HepG2 (cell line): ENCODE results near the gene TMEM178A. TPM values are rescaled to one million over a fixed set of nuclear protein-coding genes. Genes with fewer than 3 reads are reported as not detected.

Experiments
- ATAC-seq: fragments of 200-7000 bp; cut with Tn5 transposase; 3 replicates; pipeline ENCODE4 v1.9.1; 2020; ENCODE audit warnings: mild to moderate bottlenecking, moderate library complexity
- BruUV-seq: library from RNA; stranded (reverse); fragments of 400-500 nt; replicated peaks from 2 replicates; lab custom pipeline; 2021; lab: Mats Ljungman, UMichigan
- CTCF ChIA-PET: fragments of 300-600 bp; formaldehyde crosslinking; extraction: SDS; loops from one replicate; lab custom pipeline; 2021; ENCODE audit warnings: low total read pairs, inconsistent platforms, low intra/inter-chr PET ratio; lab: Yijun Ruan, JAX
- POLR2A ChIA-PET: fragments of 350-600 bp; sonication (Branson Sonifier 250); formaldehyde crosslinking; loops from one replicate; lab custom pipeline; 2020; ENCODE audit warnings: antibody characterized with exemption, inconsistent platforms; lab: Yijun Ruan, JAX
- DNase-seq: peaks from one replicate; pipeline ENCODE4 v3.0.0-alpha.2; 2015; ENCODE audit warnings: low spot score
- FAIRE-seq: peaks from 3 replicates; lab custom pipeline; 2011; peaks lifted over from hg19 to GRCh38; lab: Jason Lieb, UNC
- H2AFZ ChIP-seq: one replicate; pipeline ENCODE4 v1.6.1; 2011; ENCODE audit warnings: low read length, inconsistent platforms
- H3K27ac ChIP-seq: fragments of 300-600 bp; 3 replicates; pipeline ENCODE4 v1.8.0; 2011; ENCODE audit warnings: mixed run types, mild to moderate bottlenecking, mixed read lengths, low read length, inconsistent platforms; ENCODE audit not compliant: insufficient read depth; ENCODE audit errors: extremely low read length
- H3K27me3 ChIP-seq, 2 experiments: fragments of 200-600 bp in 1 of 2; 2 replicates in 1 of 2; 3 replicates in 1 of 2; pipeline versions ENCODE4 v1.6.0 to v1.8.0; 2011; ENCODE audit warnings: low read length in 2 of 2, mild to moderate bottlenecking in 2 of 2, moderate library complexity in 2 of 2, inconsistent platforms in 1 of 2; ENCODE audit not compliant: insufficient read depth in 2 of 2, control insufficient read depth in 1 of 2
- H3K36me3 ChIP-seq, 2 experiments: fragments of 200-600 bp in 1 of 2; replicated peaks in 1 of 2; 2 replicates in 1 of 2; 3 replicates in 1 of 2; pipeline versions ENCODE4 v1.5.1 to v1.8.0; 2011; ENCODE audit warnings: low read length in 2 of 2, inconsistent platforms in 1 of 2; ENCODE audit not compliant: insufficient read depth in 2 of 2, control insufficient read depth in 1 of 2
- H3K4me1 ChIP-seq: 2 replicates; pipeline ENCODE4 v1.5.1; 2012; ENCODE audit warnings: low read length, inconsistent platforms; ENCODE audit not compliant: insufficient read depth
- H3K4me2 ChIP-seq: 2 replicates; pipeline ENCODE4 v1.6.0; 2011; ENCODE audit warnings: low read depth, low read length, inconsistent platforms
- H3K4me3 ChIP-seq, 3 experiments: fragments of 200-600 bp in 1 of 3; sonication (generic), shearing (Covaris generic) in 1 of 3; replicated peaks in 1 of 3; 2 replicates each; pipeline ENCODE4 v1.5.1; 2011 to 2016; ENCODE audit warnings: low read length in 3 of 3, inconsistent platforms in 2 of 3, low read depth in 2 of 3, mild to moderate bottlenecking in 2 of 3, control low read depth in 1 of 3, mixed read lengths in 1 of 3; ENCODE audit not compliant: insufficient read depth in 1 of 3
- H3K79me2 ChIP-seq: one replicate; pipeline ENCODE4 v1.6.1; 2011; ENCODE audit warnings: low read length, inconsistent platforms; ENCODE audit not compliant: insufficient read depth
- H3K9ac ChIP-seq: 2 replicates; pipeline ENCODE4 v1.6.0; 2011; ENCODE audit warnings: mild to moderate bottlenecking, low read depth, low read length, inconsistent platforms; ENCODE audit not compliant: insufficient read depth
- H3K9me3 ChIP-seq: 2 replicates; pipeline ENCODE4 v1.5.1; 2012; ENCODE audit warnings: mild to moderate bottlenecking, low read length
- H4K20me1 ChIP-seq: 2 replicates; pipeline ENCODE4 v1.6.0; 2011; ENCODE audit warnings: inconsistent platforms, mild to moderate bottlenecking, low read length, moderate library complexity; ENCODE audit not compliant: insufficient read depth
- DRAP1 ChIP-seq: IDR thresholded peaks from 2 replicates; pipeline ENCODE4 v1.6.1; 2016; ENCODE audit warnings: missing genetic modification reagents, missing compliant biosample characterization
- GABPB1 ChIP-seq: IDR thresholded peaks from 2 replicates; pipeline ENCODE4 v1.6.1; 2016; ENCODE audit warnings: mild to moderate bottlenecking, missing genetic modification reagents, moderate library complexity, missing compliant biosample characterization
- GPN1 ChIP-seq: sonication (generic); formaldehyde crosslinking; IDR thresholded peaks from 2 replicates; pipeline ENCODE4 v1.5.1; 2020; ENCODE audit warnings: missing genetic modification reagents, borderline replicate concordance
- HNRNPLL ChIP-seq: fragments of 200-400 bp; formaldehyde crosslinking; IDR thresholded peaks from 2 replicates; pipeline ENCODE4 v1.6.1; 2017; ENCODE audit warnings: mild to moderate bottlenecking, low read depth, low read length; ENCODE audit not compliant: poor library complexity, severe bottlenecking
- NFRKB ChIP-seq: fragments of 450-650 bp; IDR thresholded peaks from 2 replicates; pipeline ENCODE4 v1.6.1; 2017
- POLR2AphosphoS2 ChIP-seq: IDR thresholded peaks from 2 replicates; pipeline ENCODE4 v1.6.1; 2011; ENCODE audit warnings: low read depth, low read length, improper control_type of control experiment
- RBM22 ChIP-seq: fragments of 200-400 bp; formaldehyde crosslinking; optimal IDR thresholded peaks from 2 replicates; pipeline ENCODE3; 2017; ENCODE audit warnings: mild to moderate bottlenecking, low read length, moderate library complexity
- YY1 ChIP-seq: IDR thresholded peaks from 2 replicates; pipeline ENCODE4 v1.6.1; 2011; ENCODE audit warnings: low read length, low read depth, moderate library complexity, mild to moderate bottlenecking; ENCODE audit not compliant: insufficient read depth, insufficient replicate concordance
- ZNF446 ChIP-seq: sonication (generic); formaldehyde crosslinking; IDR thresholded peaks from 2 replicates; pipeline ENCODE4 v1.5.0; 2020; ENCODE audit warnings: mild to moderate bottlenecking, missing genetic modification reagents
- ZNF460 ChIP-seq: sonication (generic); formaldehyde crosslinking; IDR thresholded peaks from 2 replicates; pipeline ENCODE4 v1.5.1; 2020; ENCODE audit warnings: missing genetic modification reagents, mild to moderate bottlenecking, borderline replicate concordance
- ZNF564 ChIP-seq: sonication (generic); formaldehyde crosslinking; IDR thresholded peaks from 2 replicates; pipeline ENCODE4 v1.8.1; 2023; ENCODE audit warnings: mild to moderate bottlenecking, missing genetic modification reagents
- ZNF781 ChIP-seq: sonication (generic); formaldehyde crosslinking; IDR thresholded peaks from 2 replicates; pipeline ENCODE4 v1.5.1; 2020; ENCODE audit warnings: borderline replicate concordance, mild to moderate bottlenecking, missing genetic modification reagents; ENCODE audit errors: not compliant biosample characterization
- WGBS: methylation state at CpG from one replicate; pipeline ENCODE4 v1.1.6; 2017; ENCODE audit warnings: low lambda C conversion rate; 5-methylcytosine and 5-hydroxymethylcytosine counted together
- in situ Hi-C: cut with HindIII; loops from 2 replicates; pipeline ENCODE4 v1.10.0; 2017; ENCODE audit warnings: low pct_unique_long_range_greater_than_20kb; ENCODE audit not compliant: extremely low pct_ligation_motif_present
- intact Hi-C: fragments of 100-400 bp; cut with micrococcal nuclease; formaldehyde crosslinking; loops from one replicate; pipeline ENCODE4 v1.10.0; 2022; ENCODE audit not compliant: unreplicated experiment
- polyA plus RNA-seq, 8 experiments: library from polyadenylated mRNA; depleted of rRNA in 3 of 8; stranded (reverse) in 7 of 8; unstranded in 1 of 8; fragments of >200 nt; fragmentation: Illumina TruSeq in 4 of 8; extraction: Trizol in 4 of 8; gene quantifications; 2 replicates each; pipeline versions ENCODE4 v1.2.1 to v1.2.3, GENCODE V29; 2011 to 2016; ENCODE audit warnings: low read depth in 4 of 8, missing spikeins in 1 of 8, mixed read lengths in 1 of 8; ENCODE audit not compliant: insufficient read depth in 1 of 8
- total RNA-seq, 5 experiments: library from RNA; depleted of rRNA; stranded (reverse); fragments of >200 nt; fragmentation: Illumina TruSeq; extraction: Trizol; gene quantifications; 2 replicates each; pipeline ENCODE4 v1.2.3, GENCODE V29; 2016; ENCODE audit warnings: low read depth in 1 of 5
- TF ChIP-seq, protein P1 (sequence below): sonication (generic); formaldehyde crosslinking; IDR thresholded peaks from 2 replicates; pipeline ENCODE4 v1.4.0; 2020; ENCODE audit warnings: mild to moderate bottlenecking, missing genetic modification reagents
- TF ChIP-seq, protein P2 (sequence below): sonication (generic); formaldehyde crosslinking; IDR thresholded peaks from 2 replicates; pipeline ENCODE4 v1.4.0; 2020; ENCODE audit warnings: missing genetic modification reagents

Gene TMEM178A
- total and polyA plus RNA-seq, 2 of the 13 experiments (the other 11 are each of a cell fraction or from before 2014, with no cell fraction given) = 0.38 to 3.3 TPM

DNA sequence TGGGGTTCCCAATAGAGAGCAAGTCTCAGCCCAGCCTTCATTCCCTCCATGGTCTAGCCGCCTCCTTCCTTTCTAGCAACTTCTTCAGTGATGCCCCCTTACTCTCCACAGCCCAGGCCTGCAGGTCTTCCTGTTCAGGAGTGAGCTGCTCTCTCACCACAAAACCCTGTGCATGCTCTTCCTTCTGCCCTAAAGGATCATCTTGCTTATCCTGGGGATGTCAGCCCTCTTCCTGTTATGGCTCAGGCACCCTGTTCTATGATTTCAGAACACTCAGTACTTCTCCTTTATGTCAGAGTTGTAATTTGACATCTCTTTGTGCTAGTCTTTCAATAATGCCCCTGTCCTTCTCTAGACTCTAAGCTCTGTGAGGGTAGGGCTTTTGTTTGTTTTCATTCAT, 19.4 kb downstream of the TMEM178A start (continued):
- TF ChIP-seq, protein P1, sequence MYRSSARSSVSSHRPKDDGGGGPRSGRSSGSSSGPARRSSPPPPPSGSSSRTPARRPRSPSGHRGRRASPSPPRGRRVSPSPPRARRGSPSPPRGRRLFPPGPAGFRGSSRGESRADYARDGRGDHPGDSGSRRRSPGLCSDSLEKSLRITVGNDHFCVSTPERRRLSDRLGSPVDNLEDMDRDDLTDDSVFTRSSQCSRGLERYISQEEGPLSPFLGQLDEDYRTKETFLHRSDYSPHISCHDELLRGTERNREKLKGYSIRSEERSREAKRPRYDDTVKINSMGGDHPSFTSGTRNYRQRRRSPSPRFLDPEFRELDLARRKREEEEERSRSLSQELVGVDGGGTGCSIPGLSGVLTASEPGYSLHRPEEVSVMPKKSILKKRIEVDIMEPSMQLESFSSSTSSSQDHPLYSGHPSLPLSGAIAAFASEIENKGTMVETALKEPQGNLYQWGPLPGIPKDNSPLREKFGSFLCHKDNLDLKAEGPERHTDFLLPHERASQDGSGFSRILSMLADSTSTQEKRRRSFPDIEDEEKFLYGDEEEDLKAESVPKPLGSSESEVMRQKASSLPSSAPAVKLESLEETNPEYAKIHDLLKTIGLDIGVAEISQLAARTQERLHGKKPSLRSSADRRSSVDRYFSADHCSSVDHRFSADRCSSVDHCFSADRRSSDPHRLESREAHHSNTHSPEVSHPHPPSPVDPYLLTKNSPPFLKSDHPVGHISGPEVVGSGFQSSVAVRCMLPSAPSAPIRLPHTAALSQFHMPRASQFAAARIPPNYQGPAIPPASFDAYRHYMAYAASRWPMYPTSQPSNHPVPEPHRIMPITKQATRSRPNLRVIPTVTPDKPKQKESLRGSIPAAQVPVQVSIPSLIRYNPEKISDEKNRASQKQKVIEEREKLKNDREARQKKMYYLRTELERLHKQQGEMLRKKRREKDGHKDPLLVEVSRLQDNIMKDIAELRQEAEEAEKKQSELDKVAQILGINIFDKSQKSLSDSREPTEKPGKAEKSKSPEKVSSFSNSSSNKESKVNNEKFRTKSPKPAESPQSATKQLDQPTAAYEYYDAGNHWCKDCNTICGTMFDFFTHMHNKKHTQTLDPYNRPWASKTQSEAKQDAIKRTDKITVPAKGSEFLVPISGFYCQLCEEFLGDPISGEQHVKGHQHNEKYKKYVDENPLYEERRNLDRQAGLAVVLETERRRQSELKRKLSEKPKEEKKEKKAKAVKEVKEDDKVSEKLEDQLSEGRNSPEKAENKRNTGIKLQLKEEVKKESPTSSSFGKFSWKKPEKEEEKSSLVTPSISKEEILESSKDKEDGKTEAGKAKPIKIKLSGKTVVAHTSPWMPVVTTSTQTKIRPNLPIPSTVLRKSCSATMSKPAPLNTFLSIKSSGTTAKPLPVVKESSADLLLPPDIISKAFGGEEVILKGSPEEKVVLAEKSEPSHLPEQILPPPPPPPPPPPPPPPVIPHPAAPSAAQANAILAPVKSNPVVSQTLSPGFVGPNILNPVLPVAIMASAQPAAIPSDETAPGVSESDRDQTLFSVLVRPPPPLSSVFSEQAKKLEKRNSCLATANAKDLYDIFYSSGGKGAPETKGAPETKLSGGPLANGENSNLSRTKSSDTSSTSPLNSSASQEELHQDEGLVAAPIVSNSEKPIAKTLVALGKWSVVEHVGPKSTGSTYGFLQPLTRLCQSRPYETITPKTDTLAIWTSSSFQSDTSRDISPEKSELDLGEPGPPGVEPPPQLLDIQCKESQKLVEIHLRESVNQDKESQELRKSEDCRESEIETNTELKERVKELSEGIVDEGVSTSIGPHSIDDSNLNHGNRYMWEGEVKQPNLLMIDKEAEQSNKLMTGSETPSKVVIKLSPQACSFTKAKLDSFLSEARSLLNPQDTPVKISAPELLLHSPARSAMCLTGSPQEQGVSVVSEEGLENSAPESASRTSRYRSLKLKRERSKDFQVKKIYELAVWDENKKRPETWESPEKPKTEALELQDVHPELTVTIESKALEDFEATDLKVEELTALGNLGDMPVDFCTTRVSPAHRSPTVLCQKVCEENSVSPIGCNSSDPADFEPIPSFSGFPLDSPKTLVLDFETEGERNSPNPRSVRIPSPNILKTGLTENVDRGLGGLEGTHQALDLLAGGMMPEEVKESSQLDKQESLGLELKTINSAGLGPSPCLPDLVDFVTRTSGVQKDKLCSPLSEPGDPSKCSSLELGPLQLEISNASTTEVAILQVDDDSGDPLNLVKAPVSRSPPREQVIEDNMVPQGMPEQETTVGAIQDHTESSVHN (CRISPR knock-in tag) = no peak
- TF ChIP-seq GPN1 = no peak
- TF ChIP-seq HNRNPLL = no peak
- no peak for TF ChIP-seq YY1

GRCh38 chr2:39686456-39686855, 20.7 kb downstream of the TMEM178A start:
- DNase-seq (no peak), ATAC-seq (no peak), FAIRE-seq (no peak)
- Histone ChIP-seq H3K4me2 (no peak overlapping the region), H3K9me3 (0 out of 2 replicates have a peak, but pooled peaks cover 5% of the 10 kb centered on the region), H3K27me3 (peaks cover 1 to 31% of the 10 kb centered on the region in 2 experiments; a peak in 4 of 5 replicates), H4K20me1 (no peaks in the 10 kb centered on the region), H2AFZ (no peak overlapping the region), H3K36me3 (no peaks in the 10 kb centered on the region), H3K79me2 (no peaks in the 10 kb centered on the region), H3K4me3 (no peak overlapping the region), H3K9ac (no peak overlapping the region), H3K27ac (no peak overlapping the region), H3K4me1 (peaks cover 9% of the 10 kb centered on the region)
- CTCF ChIA-PET = no interaction called here
- 40% methylated on average over 6 of the region's 6 CpGs for WGBS
- intact Hi-C loops = no loop called here
- in situ Hi-C loops = no loop called here
- POLR2A ChIA-PET = no interaction called here
- BruUV-seq = no TSS peak
- no peak for TF ChIP-seq NFRKB
- TF ChIP-seq, protein P2, sequence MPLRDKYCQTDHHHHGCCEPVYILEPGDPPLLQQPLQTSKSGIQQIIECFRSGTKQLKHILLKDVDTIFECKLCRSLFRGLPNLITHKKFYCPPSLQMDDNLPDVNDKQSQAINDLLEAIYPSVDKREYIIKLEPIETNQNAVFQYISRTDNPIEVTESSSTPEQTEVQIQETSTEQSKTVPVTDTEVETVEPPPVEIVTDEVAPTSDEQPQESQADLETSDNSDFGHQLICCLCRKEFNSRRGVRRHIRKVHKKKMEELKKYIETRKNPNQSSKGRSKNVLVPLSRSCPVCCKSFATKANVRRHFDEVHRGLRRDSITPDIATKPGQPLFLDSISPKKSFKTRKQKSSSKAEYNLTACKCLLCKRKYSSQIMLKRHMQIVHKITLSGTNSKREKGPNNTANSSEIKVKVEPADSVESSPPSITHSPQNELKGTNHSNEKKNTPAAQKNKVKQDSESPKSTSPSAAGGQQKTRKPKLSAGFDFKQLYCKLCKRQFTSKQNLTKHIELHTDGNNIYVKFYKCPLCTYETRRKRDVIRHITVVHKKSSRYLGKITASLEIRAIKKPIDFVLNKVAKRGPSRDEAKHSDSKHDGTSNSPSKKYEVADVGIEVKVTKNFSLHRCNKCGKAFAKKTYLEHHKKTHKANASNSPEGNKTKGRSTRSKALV (CRISPR knock-in tag) = no peak
- no peak for TF ChIP-seq ZNF781
- no peak for TF ChIP-seq ZNF460
- TF ChIP-seq ZNF446 (CRISPR knock-in tag) = no peak
- no peak for TF ChIP-seq RBM22
- TF ChIP-seq POLR2AphosphoS2 = no peak
- TF ChIP-seq GABPB1 (CRISPR knock-in tag) = no peak
- no peak for TF ChIP-seq DRAP1 (CRISPR knock-in tag)
- TF ChIP-seq ZNF564 = no peak
